SH-SY5Y (cell line): ENCODE data around the gene HEPH.

Experiments
- GATA2 ChIP-seq: IDR thresholded peaks from 2 replicates; pipeline ENCODE4 v1.6.1; 2011; ENCODE audit warnings: mild to moderate bottlenecking, low read depth, low read length
- GATA3 ChIP-seq: IDR thresholded peaks from 2 replicates; pipeline ENCODE4 v1.6.1; 2011; ENCODE audit warnings: low read depth, mild to moderate bottlenecking, low read length, moderate library complexity

GRCh38 chrX:66193821-66194220 is 29.8 kb downstream of the HEPH start:
- TF ChIP-seq GATA2 = no peak
- no peak for TF ChIP-seq GATA3
